GM23338 (cell line): ENCODE data around the gene NOP16. TPM values are rescaled to one million over a fixed set of nuclear protein-coding genes. Genes with fewer than 3 reads are reported as not detected.

ENCODE experiments used
- ATAC-seq: fragments of 200-7000 bp; cut with Tn5 transposase; 3 replicates; pipeline ENCODE4 v1.9.1; 2020
- DNase-seq: peaks from one replicate; pipeline ENCODE4 v3.0.0-alpha.2; 2015; ENCODE audit warnings: low spot score
- H2AFZ ChIP-seq: fragments of 200-600 bp; sonication (generic); 2 replicates; pipeline ENCODE4 v1.8.0; 2016; ENCODE audit warnings: antibody characterized with exemption, mild to moderate bottlenecking, moderate library complexity
- H3F3A ChIP-seq: fragments of 200-600 bp; sonication (generic); replicated peaks from 2 replicates; pipeline ENCODE4 v1.8.0; 2017; ENCODE audit warnings: antibody characterized with exemption, mixed run types, low read depth
- H3K27ac ChIP-seq: fragments of 200-600 bp; sonication (generic); 2 replicates; pipeline ENCODE4 v1.6.1; 2016; ENCODE audit warnings: low read depth
- H3K27me3 ChIP-seq: fragments of 200-600 bp; sonication (generic); 2 replicates; pipeline ENCODE4 v1.8.0; 2016; ENCODE audit warnings: mild to moderate bottlenecking, mixed run types, moderate library complexity; ENCODE audit not compliant: insufficient read depth
- H3K36me3 ChIP-seq: fragments of 200-600 bp; sonication (generic); 2 replicates; pipeline ENCODE4 v1.8.0; 2016; ENCODE audit warnings: mild to moderate bottlenecking; ENCODE audit not compliant: insufficient read depth
- H3K4me1 ChIP-seq: fragments of 200-600 bp; sonication (generic); 2 replicates; pipeline ENCODE4 v1.8.0; 2016; ENCODE audit warnings: mild to moderate bottlenecking, moderate library complexity; ENCODE audit not compliant: insufficient read depth
- H3K4me2 ChIP-seq: fragments of 200-600 bp; sonication (generic); 2 replicates; pipeline ENCODE4 v1.7.1; 2017; ENCODE audit warnings: mixed run types
- H3K4me3 ChIP-seq: fragments of 200-600 bp; sonication (generic); 2 replicates; pipeline ENCODE4 v1.6.1; 2016; ENCODE audit warnings: mixed run types
- H3K79me2 ChIP-seq: fragments of 200-600 bp; sonication (generic); replicated peaks from 2 replicates; pipeline ENCODE4 v1.8.0; 2017; ENCODE audit warnings: mild to moderate bottlenecking; ENCODE audit not compliant: insufficient read depth
- H3K9me2 ChIP-seq: fragments of 200-600 bp; sonication (generic); 2 replicates; pipeline ENCODE4 v1.8.0; 2017; ENCODE audit not compliant: insufficient read depth
- H4K20me1 ChIP-seq: fragments of 200-600 bp; sonication (generic); replicated peaks from 2 replicates; pipeline ENCODE4 v1.8.0; 2017; ENCODE audit warnings: mild to moderate bottlenecking; ENCODE audit not compliant: insufficient read depth
- H3K27ac Mint-ChIP-seq: 2 replicates; pipeline ENCODE4 v1.8.0; 2020; ENCODE audit warnings: inconsistent platforms, mild to moderate bottlenecking, moderate library complexity, mixed read lengths
- H3K27me3 Mint-ChIP-seq: 3 replicates; pipeline ENCODE4 v1.8.0; 2022; ENCODE audit warnings: low read depth, mild to moderate bottlenecking, moderate library complexity, mixed read lengths, inconsistent platforms; ENCODE audit not compliant: insufficient read depth, poor library complexity
- H3K36me3 Mint-ChIP-seq: 3 replicates; pipeline ENCODE4 v1.8.0; 2021; ENCODE audit warnings: low read depth, mild to moderate bottlenecking, inconsistent platforms, moderate library complexity, mixed read lengths
- H3K4me1 Mint-ChIP-seq: 3 replicates; pipeline ENCODE4 v1.8.0; 2020; ENCODE audit warnings: mild to moderate bottlenecking, inconsistent platforms, mixed read lengths
- H3K4me3 Mint-ChIP-seq: 3 replicates; pipeline ENCODE4 v1.8.0; 2021; ENCODE audit warnings: moderate library complexity, mild to moderate bottlenecking, inconsistent platforms, mixed read lengths
- H3K9me3 Mint-ChIP-seq: 3 replicates; pipeline ENCODE4 v1.8.0; 2020; ENCODE audit warnings: moderate library complexity, mild to moderate bottlenecking, inconsistent platforms, mixed read lengths
- CREB1 ChIP-seq: fragments of 250-450 bp; sonication (Bioruptor Pico); IDR thresholded peaks from 2 replicates; pipeline ENCODE4 v1.5.0; 2020; ENCODE audit warnings: low read depth, mild to moderate bottlenecking, moderate library complexity
- CTCF ChIP-seq, 2 experiments: fragments of 200-600 bp in 1 of 2; sonication (generic) in 1 of 2; conservative IDR thresholded peaks; 2 replicates each; pipeline versions ENCODE4 v1.5.1 to v1.6.1; 2016 to 2017; ENCODE audit warnings: antibody characterized with exemption in 2 of 2, low read depth in 2 of 2, mild to moderate bottlenecking in 2 of 2, moderate library complexity in 1 of 2
- ETS1 ChIP-seq: IDR thresholded peaks from 2 replicates; pipeline ENCODE4 v1.6.1; 2016; ENCODE audit warnings: antibody characterized with exemption
- EZH2 ChIP-seq: fragments of 200-600 bp; sonication (generic); IDR thresholded peaks from one replicate; pipeline ENCODE4 v1.8.0; 2017; ENCODE audit warnings: antibody characterized with exemption, mild to moderate bottlenecking, low read depth; ENCODE audit not compliant: unreplicated experiment
- EZH2phosphoT487 ChIP-seq: fragments of 200-600 bp; sonication (generic); IDR thresholded peaks from one replicate; pipeline ENCODE4 v1.8.1; 2018; ENCODE audit warnings: antibody characterized with exemption; ENCODE audit not compliant: unreplicated experiment
- JUNB ChIP-seq: IDR thresholded peaks from one replicate; pipeline ENCODE4 v1.6.1; 2016; ENCODE audit warnings: antibody characterized with exemption; ENCODE audit not compliant: unreplicated experiment
- NANOG ChIP-seq: IDR thresholded peaks from 2 replicates; pipeline ENCODE4 v1.6.1; 2016; ENCODE audit warnings: antibody characterized with exemption, borderline replicate concordance
- POLR2AphosphoS5 ChIP-seq: IDR thresholded peaks from 2 replicates; pipeline ENCODE4 v1.6.1; 2016; ENCODE audit warnings: antibody characterized with exemption, low read depth
- REST ChIP-seq: IDR thresholded peaks from one replicate; pipeline ENCODE4 v1.6.1; 2018; ENCODE audit warnings: antibody characterized with exemption; ENCODE audit not compliant: unreplicated experiment
- STAT1 ChIP-seq: IDR thresholded peaks from one replicate; pipeline ENCODE4 v1.6.1; 2016; ENCODE audit warnings: antibody characterized with exemption; ENCODE audit not compliant: unreplicated experiment
- ZNF114 ChIP-seq: fragments of 250-450 bp; sonication (Bioruptor Pico); IDR thresholded peaks from 2 replicates; pipeline ENCODE4 v1.5.0; 2020; ENCODE audit warnings: mild to moderate bottlenecking, moderate library complexity
- ZNF331 ChIP-seq: fragments of 250-450 bp; sonication (Bioruptor Pico); IDR thresholded peaks from 2 replicates; pipeline ENCODE4 v1.5.0; 2020; ENCODE audit warnings: low read depth, mild to moderate bottlenecking, moderate library complexity
- ZNF462 ChIP-seq: fragments of 250-450 bp; sonication (Bioruptor Pico); IDR thresholded peaks from 2 replicates; pipeline ENCODE4 v1.5.0; 2020; ENCODE audit warnings: mild to moderate bottlenecking, moderate library complexity
- polyA plus RNA-seq: library from polyadenylated mRNA; unstranded; fragments of >200 nt; fragmentation: Nextera tagmentation; extraction: Ambion mirVana; gene quantifications from 2 replicates; pipeline ENCODE4 v1.2.1, GENCODE V29; 2016
- total RNA-seq: library from RNA; depleted of rRNA; stranded (reverse); fragments of >200 nt; shearing (Covaris generic); gene quantifications from 2 replicates; pipeline ENCODE4 v1.2.3, GENCODE V29; 2014

The NOP16 gene
- total and polyA plus RNA-seq, 2 experiments from 2014 or later = 43.4 to 181 TPM

- peaks cover 29% of the 10 kb centered on the region for H3K36me3 ChIP-seq
- H3K27ac ChIP-seq = no peak overlapping the region
- TF ChIP-seq NANOG = no peak
- TF ChIP-seq JUNB = no peak
- TF ChIP-seq ETS1 = no peak
- TF ChIP-seq STAT1 = no peak
- no peak for TF ChIP-seq REST
- no peak for TF ChIP-seq EZH2phosphoT487
- TF ChIP-seq ZNF462 (CRISPR knock-in tag) = no peak
- TF ChIP-seq POLR2AphosphoS5 = no peak
- no peak for TF ChIP-seq CTCF (conservative IDR thresholded peaks at IDR 0.05; ENCODE audit: low read depth in 2 of 2)
- TF ChIP-seq ZNF331 = no peak
- no peak for TF ChIP-seq EZH2
- no peak for TF ChIP-seq ZNF114 (CRISPR knock-in tag)
- TF ChIP-seq CREB1 (CRISPR knock-in tag) = no peak
- H2AFZ ChIP-seq = no peak overlapping the region
- H3K4me1 ChIP-seq = no peaks in the 10 kb centered on the region
- DNase-seq (no peak), ATAC-seq (no peak)
- peaks cover 68% of the 10 kb centered on the region for H3K79me2 ChIP-seq
- no peaks in the 10 kb centered on the region for H3K9me3 Mint-ChIP-seq
- H3K4me3 ChIP-seq = no peak overlapping the region
- no peak overlapping the region for H3K27ac Mint-ChIP-seq
- H3F3A ChIP-seq = no peaks in the 10 kb centered on the region
- peaks cover 24% of the 10 kb centered on the region; the same call in 1 of the 2 replicates for H4K20me1 ChIP-seq
- H3K27me3 Mint-ChIP-seq = peaks cover 3% of the 10 kb centered on the region
- peaks cover 83% of the 10 kb centered on the region for H3K36me3 Mint-ChIP-seq
- H3K4me3 Mint-ChIP-seq = no peak overlapping the region
- H3K4me2 ChIP-seq = no peak overlapping the region
- H3K9me2 ChIP-seq = no peaks in the 10 kb centered on the region
- no peaks in the 10 kb centered on the region for H3K4me1 Mint-ChIP-seq
- no peaks in the 10 kb centered on the region for H3K27me3 ChIP-seq
Measured at GRCh38 chr5:176353533-176353932, 34.9 kb downstream of the NOP16 start.
